NCI-H187 (cell line): ENCODE results near the gene EPHB2.

Experiments
- DNase-seq, 2 experiments: peaks; one replicate each; lab custom pipeline; 2025; lab: John Stamatoyannopoulos, UW

Gene EPHB2

DNA sequence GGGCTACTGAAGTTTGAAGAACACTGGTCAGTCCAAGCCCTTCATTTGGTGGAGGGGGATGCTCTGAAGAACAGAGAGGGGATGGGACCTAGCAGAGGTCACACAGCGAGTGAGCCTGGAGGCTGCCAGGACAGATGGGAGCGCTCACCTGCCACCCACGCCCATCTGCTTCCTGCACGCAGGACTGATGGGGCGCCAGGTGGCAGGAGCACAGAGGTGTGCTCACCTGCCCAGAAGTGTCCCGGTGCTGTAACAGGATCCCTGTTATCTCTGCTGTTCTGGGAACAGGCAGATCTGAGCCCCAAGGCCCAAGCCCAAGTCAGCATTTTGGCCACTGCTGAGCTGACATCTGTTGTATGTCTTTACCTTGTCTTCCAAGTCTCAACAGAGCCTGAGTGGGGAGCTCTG, 40.5 kb downstream of the EPHB2 start:
- peak; percentile 4 to 53 for DNase-seq

- DNase-seq = no peak
Measured at GRCh38 chr1:22752339-22752738, 41.7 kb downstream of the EPHB2 start.

DNA sequence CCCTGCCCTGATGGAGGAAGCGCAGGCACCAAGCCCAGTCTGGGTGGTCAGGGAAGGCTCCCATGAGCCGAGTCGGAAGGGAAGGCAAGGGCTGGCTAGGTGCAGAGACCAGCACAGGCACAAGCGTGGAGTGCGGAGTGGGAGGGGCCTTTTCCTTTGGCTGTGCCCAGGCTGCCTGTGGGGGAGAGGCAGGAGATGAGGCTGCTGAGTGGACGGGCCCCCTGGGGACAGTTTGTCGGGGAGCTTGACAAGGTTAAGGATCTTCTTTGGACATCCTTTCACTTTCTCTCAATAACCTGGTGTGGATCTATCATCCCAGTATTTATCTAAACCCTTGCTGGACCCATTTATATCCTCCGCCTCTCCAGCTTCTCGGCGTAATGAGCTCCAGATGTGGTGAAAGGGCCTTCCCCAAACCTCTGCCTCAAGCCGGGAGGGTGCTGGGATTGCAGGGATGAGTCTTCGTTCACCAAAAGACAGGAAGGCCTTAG, 42.9 kb downstream of the EPHB2 start:
- DNase-seq = no peak

DNA sequence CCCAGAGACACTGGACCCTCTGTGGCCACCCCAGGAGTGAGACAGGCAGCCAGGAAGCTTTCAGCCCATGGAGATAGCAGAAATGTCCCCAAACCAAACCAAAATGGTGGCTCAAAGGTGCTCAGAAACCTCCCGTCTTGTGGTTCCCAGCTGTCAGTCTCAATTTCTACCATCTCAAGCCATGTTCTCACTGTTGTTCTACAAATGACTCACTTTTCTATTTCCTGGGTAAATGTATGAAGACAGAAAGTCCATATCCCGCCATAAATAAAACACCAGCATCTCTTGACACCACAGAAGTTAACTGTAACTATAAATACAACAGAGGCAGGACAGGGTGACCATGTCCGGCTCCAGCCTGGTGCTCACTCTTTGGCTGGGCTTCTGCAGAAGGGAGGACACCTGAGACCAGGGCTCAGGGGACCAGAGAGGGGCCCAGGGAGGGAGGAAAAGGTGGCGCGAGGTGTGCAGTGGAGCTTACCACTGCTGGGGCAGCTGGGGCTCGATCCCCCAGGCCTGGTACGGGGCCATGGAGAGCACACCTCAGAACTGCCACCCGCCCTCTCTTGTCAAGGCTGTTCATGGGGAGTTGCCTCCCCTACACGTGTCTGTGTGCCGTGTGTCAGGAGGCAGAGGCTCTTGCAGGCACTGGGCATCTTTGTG, 43.6 kb downstream of the EPHB2 start:
- no peak for DNase-seq

GRCh38 chr1:22754824-22755223, 44.2 kb downstream of the EPHB2 start:
- DNase-seq = no peak

DNA sequence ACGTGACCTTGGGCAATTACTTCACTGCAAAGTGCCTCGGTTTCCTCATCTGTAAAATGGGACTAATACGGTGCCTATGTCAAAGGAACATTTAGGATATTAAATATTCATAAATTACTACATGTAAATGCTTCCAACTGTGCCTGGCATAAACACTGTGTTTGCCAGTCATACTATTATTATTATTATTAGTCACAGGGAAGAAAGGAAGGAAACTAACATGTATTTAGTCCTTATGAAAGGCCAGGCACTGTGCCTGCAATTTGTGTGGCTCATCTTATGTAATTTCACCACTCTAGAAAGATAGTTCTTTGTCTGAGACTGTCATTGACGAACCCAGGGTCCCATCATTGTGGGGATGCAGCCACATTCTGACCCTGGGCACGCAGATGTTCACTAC, 45.0 kb downstream of the EPHB2 start:
- DNase-seq = no peak

- DNase-seq = no peak
Measured at GRCh38 chr1:22756125-22756735, 45.6 kb downstream of the EPHB2 start.

- DNase-seq = no peak
Measured at GRCh38 chr1:22760455-22760854, 49.8 kb downstream of the EPHB2 start.

GRCh38 chr1:22761101-22761500, 50.5 kb downstream of the EPHB2 start:
- no peak for DNase-seq

GRCh38 chr1:22761821-22762220, 51.2 kb downstream of the EPHB2 start:
- DNase-seq = no peak

DNA sequence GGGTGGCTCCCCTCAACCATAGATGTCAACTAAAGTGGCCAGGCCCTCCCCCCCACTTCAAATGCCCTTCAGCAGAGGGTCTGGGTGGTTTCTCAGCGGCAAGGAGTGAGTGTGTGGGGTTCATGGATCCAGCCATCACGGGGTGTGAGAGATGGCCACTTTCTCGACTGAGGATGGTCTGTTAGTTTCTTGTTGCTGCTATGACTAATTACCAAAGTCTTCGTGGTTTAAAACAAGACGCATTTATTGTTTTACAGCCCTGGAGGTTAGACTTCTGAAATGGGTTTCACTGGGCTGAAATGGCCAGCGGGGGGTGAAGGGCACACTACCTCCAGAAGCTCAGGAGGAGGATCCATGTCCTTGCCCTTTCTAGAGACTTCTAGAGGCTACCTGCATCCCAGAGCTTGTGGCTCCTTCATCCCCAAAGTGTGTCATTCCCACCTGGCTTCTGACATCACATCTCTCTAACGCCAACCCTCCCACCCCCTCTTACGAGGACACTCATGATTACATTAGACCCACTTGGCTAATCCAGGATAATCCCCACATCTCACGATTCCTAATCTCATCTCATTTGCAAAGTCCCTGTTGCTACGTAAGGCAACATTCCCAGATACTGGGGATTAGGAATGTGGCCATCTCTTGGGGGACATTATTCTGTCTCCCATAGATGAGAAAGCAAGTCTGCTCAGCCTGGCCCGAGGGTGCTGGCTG, 53.0 kb downstream of the EPHB2 start:
- DNase-seq = no peak

GRCh38 chr1:22767852-22768251, 57.2 kb downstream of the EPHB2 start:
- no peak for DNase-seq

DNA sequence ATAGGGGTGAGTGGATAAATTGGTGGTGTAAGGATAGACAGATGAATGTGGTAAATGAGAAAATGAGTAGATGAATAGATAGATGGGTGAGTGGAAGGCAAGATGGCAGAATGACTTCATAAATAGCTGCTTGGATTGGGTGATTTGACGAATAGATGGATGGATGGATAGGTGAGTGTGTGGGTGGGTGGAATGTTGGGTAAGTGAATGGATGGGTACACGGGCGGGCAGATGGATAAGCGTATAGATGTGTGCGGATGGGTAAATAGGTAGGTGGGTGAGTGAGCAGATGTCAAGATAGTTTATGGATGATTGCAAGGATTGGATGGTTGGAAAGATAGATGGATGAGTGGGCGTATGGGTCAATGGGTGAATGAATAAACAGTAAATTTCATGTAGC, 59.3 kb downstream of the EPHB2 start:
- DNase-seq = no peak

GRCh38 chr1:22772014-22772413, 61.4 kb downstream of the EPHB2 start:
- no peak for DNase-seq

DNA sequence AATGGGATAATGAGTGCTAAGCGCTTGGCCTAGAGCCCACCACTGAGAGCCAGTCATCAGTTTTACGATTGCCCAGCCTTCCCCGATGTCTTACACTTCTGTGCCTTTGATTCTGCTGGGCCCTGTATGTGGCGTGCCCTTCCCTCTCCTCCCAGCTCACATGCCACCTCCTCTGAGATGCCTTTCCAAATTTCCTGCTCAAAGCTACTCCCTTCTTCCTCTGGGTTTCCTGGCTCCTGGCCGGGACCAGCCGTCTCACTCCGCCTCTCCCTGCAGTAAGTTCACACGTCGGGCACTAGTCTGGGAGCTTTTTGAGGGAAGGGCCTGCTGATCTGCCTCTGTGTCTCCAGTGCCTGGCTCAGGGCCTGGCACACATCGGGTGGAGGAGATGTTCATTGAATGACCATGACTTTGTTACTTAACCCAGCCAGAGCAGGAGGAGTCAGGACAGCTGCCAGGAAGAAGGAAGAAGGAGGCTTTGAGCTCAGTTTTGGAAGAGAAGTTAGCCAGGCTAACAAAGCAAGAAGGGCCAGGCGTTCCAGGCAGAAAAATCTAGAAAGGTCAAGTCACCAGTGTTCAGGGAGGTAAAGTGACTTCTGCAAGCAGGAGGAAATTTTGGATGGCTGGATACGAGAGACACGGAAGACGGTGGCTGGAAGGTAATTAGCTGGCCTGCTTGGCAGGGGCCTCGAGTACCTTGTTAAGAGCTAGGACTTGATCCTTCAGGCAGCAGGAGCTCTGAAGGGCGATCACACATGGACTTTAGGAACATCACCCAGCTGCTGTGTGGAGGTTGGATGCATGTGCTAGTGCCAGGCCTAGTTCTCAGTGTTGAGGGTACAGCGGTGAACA, 63.6 kb downstream of the EPHB2 start:
- DNase-seq = no peak

DNA sequence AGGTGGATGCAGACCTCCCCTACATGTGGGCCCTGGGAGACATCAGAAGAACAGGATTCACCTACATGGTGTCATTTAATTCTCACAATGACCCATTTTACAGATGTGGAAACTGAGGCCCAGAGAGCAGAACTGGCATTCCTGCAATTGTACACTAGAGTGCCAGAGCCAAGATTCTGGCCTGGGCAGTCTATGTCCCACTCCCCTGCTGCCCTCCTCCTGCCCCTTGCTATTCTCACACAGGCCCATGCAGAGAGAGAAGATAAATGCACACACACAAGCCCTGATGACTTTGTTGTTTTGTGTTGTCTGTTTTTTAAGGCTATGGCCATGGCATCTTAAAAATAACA, 64.2 kb downstream of the EPHB2 start:
- no peak for DNase-seq

- DNase-seq = no peak
Measured at GRCh38 chr1:22775478-22775877, 64.8 kb downstream of the EPHB2 start.

DNA sequence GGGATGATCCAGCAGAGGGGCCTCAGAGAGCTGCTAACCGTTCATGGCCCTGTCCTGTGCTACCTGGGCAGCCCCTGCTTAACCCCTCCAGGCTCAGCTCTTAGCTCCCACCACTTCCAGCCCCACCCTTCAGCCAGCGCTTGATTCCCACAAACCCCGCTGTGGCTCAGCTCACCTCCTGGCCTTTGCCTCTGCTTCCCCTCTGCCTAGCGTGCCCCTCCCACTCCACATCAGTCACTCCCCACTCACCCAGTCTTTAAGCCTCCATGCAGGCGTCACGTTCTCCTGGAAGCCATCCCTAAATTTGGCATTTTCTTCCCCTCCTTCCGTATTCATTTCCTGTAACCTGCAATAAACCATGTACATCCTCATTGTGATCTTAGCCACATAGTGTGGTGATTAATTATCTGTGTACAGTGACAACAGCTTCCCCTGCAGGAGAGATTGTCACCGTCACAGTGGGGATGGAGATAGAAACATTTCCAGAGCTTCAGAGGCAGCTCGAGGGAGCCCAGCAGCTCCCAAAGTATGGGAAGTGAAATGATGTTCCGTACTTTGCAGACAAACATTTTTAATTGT, 65.5 kb downstream of the EPHB2 start:
- no peak for DNase-seq

DNA sequence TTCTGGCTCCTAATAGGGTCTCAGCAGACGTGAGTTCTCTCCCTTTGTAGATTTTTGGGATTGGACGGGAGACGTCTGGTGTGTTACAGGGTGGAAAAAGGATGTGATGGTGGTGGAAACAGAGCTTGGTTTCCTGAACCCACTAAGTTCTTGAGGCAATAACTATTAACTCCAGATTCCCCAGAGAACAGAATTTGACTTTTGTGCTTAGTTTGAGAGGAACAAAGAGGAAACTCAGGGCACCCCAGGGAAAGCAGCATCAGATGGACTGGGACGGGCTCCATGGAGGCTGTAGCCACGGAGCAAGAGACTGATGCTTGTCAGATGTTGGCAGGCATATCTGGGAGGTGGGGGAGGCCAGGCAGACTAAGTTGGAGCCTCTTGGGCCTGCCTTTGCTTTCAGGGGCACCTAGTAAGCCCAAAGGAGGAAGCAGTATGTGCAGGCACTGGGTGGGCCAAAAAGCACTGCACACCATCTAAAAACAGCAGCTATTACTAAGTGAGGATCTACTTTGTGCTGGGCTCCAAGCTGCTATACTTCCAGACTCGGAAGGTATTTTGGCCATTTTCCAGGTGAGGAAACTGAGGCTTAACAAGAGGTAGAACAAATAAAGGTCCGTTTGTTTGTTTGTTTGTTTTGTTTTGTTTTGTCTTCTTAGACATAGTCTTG, 66.9 kb downstream of the EPHB2 start:
- DNase-seq = no peak

DNA sequence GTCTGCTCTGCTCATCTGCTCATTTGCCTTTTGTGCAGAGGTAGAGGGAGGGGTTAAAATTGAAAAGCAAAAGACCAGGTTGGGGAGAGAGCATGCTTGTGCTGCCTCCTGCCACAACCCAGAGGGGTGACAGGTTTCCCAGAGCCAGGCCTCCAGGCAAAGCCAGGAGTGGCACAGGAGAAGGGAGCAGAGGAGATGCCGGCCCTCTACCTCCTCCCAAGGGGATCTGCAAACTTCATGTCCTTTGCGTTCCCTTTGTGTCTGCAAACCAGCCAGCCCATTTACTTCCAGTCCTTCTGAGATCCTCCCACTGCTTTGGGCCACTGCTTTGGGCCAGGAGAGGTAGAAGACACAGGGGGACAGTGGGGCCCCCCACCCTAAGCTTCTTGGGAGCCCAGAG, 67.8 kb downstream of the EPHB2 start:
- DNase-seq = no peak

GRCh38 chr1:22778862-22779520, 68.4 kb downstream of the EPHB2 start:
- DNase-seq = no peak
